ENCODE data around the gene CDK5R1. TPM values are rescaled to one million over a fixed set of nuclear protein-coding genes. Genes with fewer than 3 reads are reported as not detected.
A peak's percentile ranks its signal among the peaks of the same experiment; 100 is the strongest.

The CDK5R1 gene
- total RNA-seq = 0.64 and 0.86 TPM in 2 replicates

DNA sequence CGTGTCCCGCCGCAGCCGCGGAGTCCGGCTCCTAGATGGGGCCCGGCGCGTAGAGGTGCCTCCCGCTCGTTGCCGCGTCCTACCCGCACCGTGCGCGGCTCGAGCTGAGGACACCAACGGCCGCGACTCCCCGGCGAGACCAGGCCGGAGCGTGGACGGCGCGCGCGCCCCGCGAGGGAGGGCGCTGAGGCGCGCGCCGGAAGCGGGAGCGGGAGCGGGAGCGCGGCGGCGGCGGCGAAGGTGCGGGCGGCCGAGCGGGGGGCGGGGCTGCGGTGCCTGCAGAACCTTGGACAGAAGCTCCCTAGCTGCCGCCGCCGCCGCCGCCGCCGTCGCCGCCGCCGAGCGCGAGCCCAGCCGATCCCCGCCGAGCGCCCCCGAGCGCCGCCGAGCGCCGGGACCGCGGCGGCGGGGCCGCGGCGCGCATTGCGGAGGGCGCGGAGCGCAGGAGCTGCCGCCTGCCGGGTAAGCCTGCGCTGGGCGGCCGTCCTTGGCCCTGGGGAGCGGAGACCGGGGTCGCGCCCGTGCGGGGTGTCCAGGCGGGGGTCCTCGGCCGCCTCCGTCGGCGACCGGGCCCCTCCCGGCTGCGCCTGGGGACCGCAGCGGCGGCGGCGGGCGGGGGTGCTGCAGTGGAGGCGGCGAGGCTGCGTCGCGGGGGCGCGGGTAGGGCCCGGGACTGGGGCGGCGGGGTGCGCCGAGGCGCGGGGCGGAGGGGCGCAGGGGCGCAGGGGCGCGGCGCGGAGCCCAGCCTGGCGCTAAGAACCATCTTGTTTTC, at the start of gene CDK5R1:
CDK5R1 (plus strand) TSS at position 293 of the 772 bp plus-strand sequence. CDS start 628 bp downstream, outside the sequence.
- TF ChIP-seq CTCF (IDR thresholded peaks at IDR 0.05; ENCODE audit: insufficient read depth, low read depth, low read length) = no peak
- peak; percentile 69 for DNase-seq (ENCODE audit: low read depth)

GRCh38 chr17:32440722-32441121, 46.1 kb upstream of the CDK5R1 start:
- TF ChIP-seq CTCF (IDR thresholded peaks at IDR 0.05; ENCODE audit: insufficient read depth, low read depth, low read length) = no peak
- no peak for DNase-seq (ENCODE audit: low read depth)
- no peak overlapping the region for H3K4me3 ChIP-seq (ENCODE audit: low read depth, low read length)

More for the DNA sequence above, at the start of gene CDK5R1:
- peak within 1 kb of the TSS; percentile 55 for H3K4me3 ChIP-seq (ENCODE audit: low read depth, low read length)

GRCh38 chr17:32441886-32442285, 44.9 kb upstream of the CDK5R1 start:
- no peak overlapping the region for H3K4me3 ChIP-seq (ENCODE audit: low read depth, low read length)
- TF ChIP-seq CTCF (IDR thresholded peaks at IDR 0.05; ENCODE audit: insufficient read depth, low read depth, low read length) = no peak
- no peak for DNase-seq (ENCODE audit: low read depth)

GRCh38 chr17:32443827-32444300, 42.9 kb upstream of the CDK5R1 start:
- TF ChIP-seq CTCF (IDR thresholded peaks at IDR 0.05; ENCODE audit: insufficient read depth, low read depth, low read length) = no peak
- no peak for DNase-seq (ENCODE audit: low read depth)
- peak overlapping the region; percentile 88 for H3K4me3 ChIP-seq (ENCODE audit: low read depth, low read length)

- peak; percentile 89 for TF ChIP-seq CTCF (IDR thresholded peaks at IDR 0.05; ENCODE audit: insufficient read depth, low read depth, low read length)
- peak within 1 kb of the TSS; percentile 88 for H3K4me3 ChIP-seq (ENCODE audit: low read depth, low read length)
- peak; percentile 96 for DNase-seq (ENCODE audit: low read depth)
Measured at GRCh38 chr17:32444301-32445073, 42.3 kb upstream of the CDK5R1 start, which contains the start of gene PSMD11. Gene PSMD11 (plus strand): TSS chr17:32444510. CDS start chr17:32444524, 14 bp downstream.

- DNase-seq (ENCODE audit: low read depth) = peak; percentile 63
- H3K4me3 ChIP-seq (ENCODE audit: low read depth, low read length) = peak overlapping the region; percentile 88
- TF ChIP-seq CTCF (IDR thresholded peaks at IDR 0.05; ENCODE audit: insufficient read depth, low read depth, low read length) = peak; percentile 14
Measured at GRCh38 chr17:32445074-32445415, 41.7 kb upstream of the CDK5R1 start.
